GM21526 (cell line): ENCODE results near the gene CACHD1.

Source experiments
- ATAC-seq: cut with Tn5 transposase; IDR thresholded peaks from one replicate; pipeline ENCODE4 v1.9.1; 2021; ENCODE audit warnings: moderate library complexity; ENCODE audit not compliant: unreplicated experiment, low FRiP score

Gene CACHD1

GRCh38 chr1:64469977-64470664, at the start of gene CACHD1:
Gene CACHD1, plus strand, starts transcription at chr1:64470129. Its CDS starts 616 bp downstream, at chr1:64470745.
- peak; percentile 77 for ATAC-seq

DNA sequence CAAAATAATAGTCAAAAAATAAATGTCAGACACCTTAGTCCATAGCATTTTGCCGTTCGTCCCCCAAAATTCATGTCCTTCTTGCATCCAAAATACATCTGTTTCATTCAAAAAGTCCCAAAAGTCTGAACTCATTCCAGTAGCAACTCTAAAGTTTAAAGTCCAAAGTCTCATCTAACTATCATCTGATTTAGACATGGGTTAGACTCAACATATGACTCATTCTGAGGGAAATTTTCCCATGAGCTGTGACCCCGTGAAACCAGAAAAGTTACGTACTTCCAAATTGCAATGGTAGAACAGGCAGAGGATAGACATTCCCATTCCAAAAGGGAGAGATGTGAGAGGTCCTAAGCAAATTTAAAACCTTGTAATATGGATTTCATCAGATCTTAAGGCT, 48.6 kb upstream of the CACHD1 start:
- ATAC-seq, result no peak

- no peak for ATAC-seq
Measured at GRCh38 chr1:64423526-64423925, 46.4 kb upstream of the CACHD1 start.

DNA sequence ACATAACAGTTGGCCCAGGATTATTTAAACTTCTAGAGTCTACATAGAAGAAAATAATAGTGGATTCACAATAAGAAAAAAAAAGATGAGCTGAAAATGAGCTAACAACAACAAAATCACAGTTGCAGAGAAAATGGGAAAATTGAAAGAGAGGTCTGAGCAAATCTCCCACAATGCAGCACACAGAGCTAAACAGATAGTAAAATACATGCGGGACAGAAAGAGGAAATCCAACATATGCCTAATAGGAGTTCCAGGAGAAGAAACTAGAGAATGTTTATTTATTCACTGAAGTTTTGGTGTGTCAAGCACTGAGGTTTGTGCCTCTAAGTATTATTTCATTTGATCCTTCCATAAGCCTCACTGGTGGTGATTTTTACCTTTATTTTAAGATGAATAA, 45.5 kb upstream of the CACHD1 start:
- ATAC-seq, result no peak

- no peak for ATAC-seq
Measured at GRCh38 chr1:64425521-64425920, 44.4 kb upstream of the CACHD1 start.

DNA sequence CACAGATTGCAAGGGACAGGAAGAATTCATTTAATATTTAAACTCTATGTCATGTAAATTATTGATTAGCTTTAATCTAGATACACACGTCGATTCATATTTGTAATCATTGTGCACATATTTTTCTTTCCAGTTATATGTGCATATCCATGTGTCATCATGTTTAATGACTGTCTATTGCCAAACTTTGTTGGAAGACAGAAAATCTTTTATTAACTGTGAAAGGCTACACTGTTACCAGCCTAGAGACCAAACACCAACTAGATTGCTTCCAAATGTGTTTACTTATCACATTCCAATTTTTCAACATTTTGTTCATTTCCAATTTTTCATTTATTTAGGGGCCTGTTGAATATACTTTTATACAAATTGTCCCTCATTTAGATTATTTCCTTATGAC, 43.2 kb upstream of the CACHD1 start:
- no peak for ATAC-seq

- no peak for ATAC-seq
Measured at GRCh38 chr1:64427879-64428278, 42.0 kb upstream of the CACHD1 start.

- ATAC-seq, result no peak
Measured at GRCh38 chr1:64433308-64433707, 36.6 kb upstream of the CACHD1 start.

DNA sequence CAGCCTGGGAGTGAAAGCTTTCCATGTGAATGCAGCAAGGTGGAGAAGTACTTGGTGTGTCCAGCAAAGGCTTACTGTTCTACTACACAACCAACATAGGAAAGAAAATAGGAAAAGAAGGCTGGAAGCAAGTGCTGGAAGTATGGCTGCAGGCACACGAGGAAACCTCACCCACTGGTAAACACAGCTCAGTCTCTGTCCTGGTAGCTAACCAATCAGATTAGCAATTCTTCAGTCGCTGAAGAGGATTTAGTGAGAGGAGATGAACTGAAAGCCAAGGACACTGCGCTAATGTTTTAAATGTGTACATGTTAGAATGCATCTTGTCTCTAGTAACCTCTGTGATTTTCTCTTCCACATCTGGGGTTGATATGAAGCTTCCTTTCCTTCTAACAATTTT, 36.2 kb upstream of the CACHD1 start:
- ATAC-seq, result no peak

DNA sequence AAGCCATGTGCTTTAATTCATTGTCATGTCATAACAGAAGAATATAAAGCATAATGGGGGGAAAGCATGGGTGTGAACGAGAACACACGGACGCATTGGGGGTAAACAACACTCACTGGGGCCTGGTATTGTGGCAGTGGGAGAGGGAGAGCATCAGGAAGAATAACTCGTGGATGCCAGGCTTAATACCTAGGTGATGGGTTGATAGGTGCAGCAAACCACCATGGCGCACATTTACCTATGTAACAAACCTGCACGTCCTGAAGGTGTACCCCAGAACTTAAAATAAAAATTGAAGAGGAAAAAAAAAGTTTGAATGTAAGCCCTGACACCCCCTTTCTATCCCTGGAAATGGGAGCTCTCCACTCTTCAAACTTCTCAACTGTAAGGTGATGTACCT, 34.9 kb upstream of the CACHD1 start:
- ATAC-seq, result no peak

DNA sequence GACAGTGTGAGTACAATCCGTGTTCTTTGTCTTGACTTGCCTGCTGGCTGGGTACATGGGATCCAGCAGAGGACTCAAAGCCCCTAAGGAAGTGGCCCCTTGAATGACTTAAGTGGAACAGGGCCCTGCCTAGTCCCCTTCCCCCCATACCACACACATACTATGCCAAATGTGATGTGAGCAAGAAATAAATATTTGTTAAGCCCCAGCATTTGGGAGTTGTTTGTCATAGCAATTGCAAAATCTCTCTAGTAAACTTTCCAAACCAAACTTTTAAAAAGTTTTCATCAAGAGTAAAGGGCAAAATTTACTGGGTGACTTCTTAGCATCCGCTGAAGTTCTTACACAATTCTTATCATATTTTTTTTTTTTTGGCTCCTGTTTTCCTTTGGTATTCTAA, 32.5 kb upstream of the CACHD1 start:
- ATAC-seq, result no peak

- no peak for ATAC-seq
Measured at GRCh38 chr1:64440183-64440826, 29.6 kb upstream of the CACHD1 start.

- ATAC-seq, result no peak
Measured at GRCh38 chr1:64451440-64451839, 18.5 kb upstream of the CACHD1 start.

- ATAC-seq, result no peak
Measured at GRCh38 chr1:64453688-64454087, 16.2 kb upstream of the CACHD1 start.

DNA sequence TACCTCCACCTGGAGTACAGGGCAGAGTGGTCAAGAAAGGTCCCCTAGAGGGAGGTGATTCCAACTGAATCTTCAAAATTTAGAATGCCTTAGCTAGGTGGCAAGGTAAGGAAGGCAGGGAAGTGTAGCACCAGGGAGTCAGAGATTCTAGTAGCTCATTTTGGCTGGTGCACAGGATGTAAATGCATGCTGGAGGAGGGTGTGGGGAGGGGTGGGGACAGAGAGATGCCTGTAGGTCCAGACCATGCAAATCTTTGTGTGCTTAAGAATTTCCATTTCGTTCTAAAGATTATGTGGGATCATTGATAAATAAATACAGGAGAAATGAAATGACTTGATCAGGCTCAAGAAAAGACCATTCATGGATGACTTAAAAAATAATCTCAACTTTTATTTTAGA, 11.0 kb upstream of the CACHD1 start:
- no peak for ATAC-seq

DNA sequence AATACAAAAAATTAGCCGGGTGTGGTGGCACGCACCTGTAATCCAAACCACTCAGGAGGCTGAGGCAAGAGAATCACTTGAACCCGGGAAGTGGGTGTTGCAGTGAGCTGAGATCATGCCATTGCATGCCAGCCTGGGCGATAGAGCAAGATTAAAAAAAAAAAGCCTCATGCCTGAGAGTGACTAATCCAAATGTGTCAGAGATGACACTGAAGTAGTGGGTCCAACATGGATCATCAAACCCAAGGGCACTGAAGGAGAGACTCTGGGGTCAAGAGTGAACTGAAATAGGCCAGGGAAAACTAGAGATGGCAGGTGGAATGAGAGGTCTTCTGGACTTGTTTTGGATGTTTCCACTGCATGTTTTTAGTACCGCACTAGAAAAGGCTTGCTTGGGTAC, 10.2 kb upstream of the CACHD1 start:
- no peak for ATAC-seq

GRCh38 chr1:64466033-64466432, 3.9 kb upstream of the CACHD1 start:
- no peak for ATAC-seq

GRCh38 chr1:64469116-64469976, 583 bp upstream of the CACHD1 start:
- no peak for ATAC-seq

GRCh38 chr1:64470665-64471217, 812 bp downstream of the CACHD1 start:
- ATAC-seq, result peak; percentile 22

DNA sequence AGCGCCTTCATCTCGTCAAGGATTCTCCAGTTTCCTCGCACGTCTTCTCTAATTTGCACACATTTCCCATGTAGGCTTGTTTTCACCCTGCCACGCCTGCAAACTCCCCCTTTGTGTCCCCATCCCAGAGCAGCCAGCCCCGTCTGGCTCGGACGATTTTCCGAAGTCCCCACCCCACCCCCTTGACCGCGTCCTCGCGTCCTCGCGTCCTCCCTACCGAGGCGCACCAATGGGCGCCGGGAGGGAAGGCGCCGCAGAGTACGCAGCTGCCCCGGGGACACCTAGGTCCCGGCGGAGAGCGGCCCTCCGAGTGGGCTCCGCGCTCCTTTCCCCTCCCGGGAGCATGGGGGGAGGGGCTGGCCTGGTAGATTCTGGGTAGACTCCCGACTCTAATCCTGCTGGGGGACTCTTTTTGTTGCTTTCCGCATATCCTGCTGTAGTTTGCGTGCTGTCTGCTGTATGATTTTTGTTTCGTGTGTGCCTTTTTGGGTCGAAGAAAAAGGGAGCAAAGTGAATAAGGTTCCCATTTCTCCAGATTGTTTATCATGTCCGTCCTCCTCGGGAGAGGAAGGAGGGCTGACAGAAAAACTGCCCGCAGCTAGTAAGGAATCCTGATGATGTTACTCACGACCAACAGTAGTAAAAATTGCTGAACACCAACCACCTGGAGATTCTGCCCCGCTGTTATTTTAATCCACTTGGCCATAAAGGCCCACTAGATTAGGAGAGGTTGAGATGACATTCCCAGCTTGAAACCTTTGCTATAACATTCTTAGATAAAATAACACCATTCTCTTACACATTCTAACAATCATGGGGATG, 1.5 kb downstream of the CACHD1 start:
- no peak for ATAC-seq
